Heart right ventricle (tissue), 16 donors: Measurements from ENCODE around the gene YIF1A. TPM values are rescaled to one million over a fixed set of nuclear protein-coding genes. Genes with fewer than 3 reads are reported as not detected.

ENCODE experiments used
- ATAC-seq, 8 donors: fragments of 200-7000 bp; cut with Tn5 transposase; one replicate each; pipeline ENCODE4 v1.9.1; 2020; ENCODE audit warnings: mild to moderate bottlenecking in 8 of 8, moderate library complexity in 8 of 8, moderate number of reproducible peaks in 1 of 8
- DNase-seq, 2 donors: peaks; one replicate each; pipeline ENCODE4 v3.0.0-alpha.2; 2020
- H3K27ac ChIP-seq, 10 donors: fragments of 200-600 bp; sonication (generic) in 2 of 10; one replicate each; pipeline versions ENCODE4 v1.5.0 to v1.8.0; 2020 to 2022; ENCODE audit warnings: mild to moderate bottlenecking in 3 of 10
- H3K27me3 ChIP-seq, 7 donors: fragments of 200-600 bp; one replicate each; pipeline ENCODE4 v1.8.0; 2021 to 2022; ENCODE audit warnings: mild to moderate bottlenecking in 2 of 7
- H3K36me3 ChIP-seq, 9 donors: fragments of 200-600 bp; sonication (generic) in 1 of 9; one replicate each; pipeline versions ENCODE4 v1.5.0 to v1.8.0; 2020 to 2022; ENCODE audit warnings: mild to moderate bottlenecking in 2 of 9
- H3K4me1 ChIP-seq, 9 donors: fragments of 200-600 bp; sonication (generic) in 1 of 9; one replicate each; pipeline versions ENCODE4 v1.5.0 to v1.8.0; 2020 to 2022; ENCODE audit warnings: mild to moderate bottlenecking in 4 of 9
- H3K4me3 ChIP-seq, 10 donors: fragments of 200-600 bp; sonication (generic) in 2 of 10; one replicate each; pipeline versions ENCODE4 v1.5.0 to v1.8.0; 2020 to 2022; ENCODE audit warnings: mild to moderate bottlenecking in 7 of 10, moderate library complexity in 2 of 10
- H3K9me3 ChIP-seq, 11 donors: fragments of 200-600 bp in 10 of 11; sonication (generic) in 2 of 11; one replicate each; pipeline versions ENCODE4 v1.5.0 to v1.8.0; 2013 to 2022; ENCODE audit warnings: mild to moderate bottlenecking in 2 of 11, control low read depth in 1 of 11, moderate library complexity in 1 of 11
- WGBS, 2 donors: extraction: QIAGEN DNeasy Blood & Tissue Kit; methylation state at CpG; one replicate each; pipeline ENCODE4 v1.1.7; 2013; ENCODE audit warnings: inconsistent platforms in 1 of 2; 5-methylcytosine and 5-hydroxymethylcytosine counted together
- intact Hi-C, 10 donors: fragments of 100-400 bp; cut with DNase I; formaldehyde crosslinking; loops; one replicate each; pipeline versions ENCODE4 v1.11.1 to v1.14.2; 2022
- polyA plus RNA-seq, 2 donors: library from polyadenylated mRNA; stranded (reverse); fragments of 200-250 nt; gene quantifications; one replicate each; pipeline ENCODE4 v1.2.3, GENCODE V29; 2013
- total RNA-seq, 10 donors: library from RNA; stranded (reverse); fragmentation: NEBNext Ultra II Directional in 3 of 10; extraction: Animal tissue kit (Norgen Biotek cat#: 25700) in 3 of 10; gene quantifications; one replicate each; pipeline versions ENCODE4 v1.2.1 to v1.2.4, GENCODE V29; 2021 to 2023
- TF ChIP-seq, protein P1 (sequence below), 9 donors: fragments of 200-600 bp; sonication (generic) in 2 of 9; IDR thresholded peaks; one replicate each; pipeline versions ENCODE4 v1.5.0 to v1.8.0; 2021 to 2022; ENCODE audit warnings: antibody characterized with exemption in 9 of 9, mild to moderate bottlenecking in 5 of 9, moderate library complexity in 1 of 9
- donor health status: Arrhythmogenic right ventricular cardiomyopathy.
- donor health status: ischemic (EF 13 %, LVEDD 7.1; RV severe dilation, severe dysfunction).
- donor health status: healthy with polysubstance abuse.
- donor health status: DM: no; HTN: yes; CAD: no.
- donor health status: DM: no; HTN: no; CAD: no.
- donor health status: ischemic (EF 25% LVEDD 6.9; RV normal size, moderate dysfunction).
- donor health status: ischemic (EF 25% LVEDD 5.7; RV mildly dilated, moderate dysfunction).
- donor health status: healthy.
- donor health status: DM: yes; HTN: yes; CAD: no.
- donor health status: Ischemic cardiomyopathy.
- donor health status: ischemic (EF 35%, LVEDD 5.7; RV mildly dilated, moderate dysfunction).
- donor health status: nonischemic (EF 11% LVEDD 7.7; RV severe dilation, severe dysfunction).
- donor health status: DM: yes; HTN: yes; CAD: no.
- donor health status: PGD.
- donor health status: ischemic (EF 29% LVEDD 5.4; RV normal size, mild dysfunction).
- donor health status: nonischemic (EF 23%, LVEDD 6.1; RV moderate dilation, normal function).

The YIF1A gene
- total and polyA plus RNA-seq, 12 donors = 38.3 to 168 (median 54.6) TPM

DNA sequence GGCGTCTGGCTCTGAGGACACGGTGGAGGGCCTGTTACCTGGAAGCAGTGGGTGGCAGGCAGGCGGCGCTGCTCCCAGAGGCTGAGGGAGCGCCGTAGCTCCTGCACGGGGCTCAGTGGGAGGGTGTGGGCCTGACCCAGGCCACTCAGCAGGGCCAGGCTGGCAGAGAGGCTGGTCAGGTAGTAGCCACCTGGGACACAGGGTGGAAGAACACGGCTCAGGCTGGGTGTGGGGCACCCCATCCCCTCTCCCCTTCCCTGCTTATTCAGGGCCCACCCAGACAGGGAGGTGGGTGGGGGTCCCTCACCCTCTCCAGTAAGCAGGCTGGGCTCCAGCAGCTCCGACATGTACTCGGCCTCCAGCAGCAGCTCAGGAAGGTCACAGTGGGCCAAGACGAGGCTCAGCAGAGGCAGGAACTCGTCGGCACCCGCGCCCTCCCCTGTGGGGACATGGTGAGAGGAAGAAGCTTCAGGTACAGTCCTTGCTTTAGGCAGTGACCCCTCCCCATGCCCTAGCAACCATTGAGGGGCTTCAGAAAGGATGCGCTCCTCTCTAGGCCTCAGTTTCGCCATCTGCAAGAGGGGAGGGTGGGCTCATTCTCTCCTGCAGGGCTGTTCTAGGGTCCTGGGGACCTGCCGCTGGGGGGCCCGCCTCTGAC, 44.4 kb upstream of the YIF1A start:
- DNase-seq (no peak), ATAC-seq (no peak)
- Histone ChIP-seq H3K9me3 (no peaks in the 10 kb centered on the region), H3K4me3 (no peak overlapping the region), H3K4me1 (peaks cover 14 to 37% (median 30%) of the 10 kb centered on the region in 9 donors), H3K36me3 (peaks cover 0 to 45% (median 0%) of the 10 kb centered on the region in 9 donors), H3K27me3 (no peaks in the 10 kb centered on the region), H3K27ac (no peak overlapping the region)
- TF ChIP-seq, protein P1, sequence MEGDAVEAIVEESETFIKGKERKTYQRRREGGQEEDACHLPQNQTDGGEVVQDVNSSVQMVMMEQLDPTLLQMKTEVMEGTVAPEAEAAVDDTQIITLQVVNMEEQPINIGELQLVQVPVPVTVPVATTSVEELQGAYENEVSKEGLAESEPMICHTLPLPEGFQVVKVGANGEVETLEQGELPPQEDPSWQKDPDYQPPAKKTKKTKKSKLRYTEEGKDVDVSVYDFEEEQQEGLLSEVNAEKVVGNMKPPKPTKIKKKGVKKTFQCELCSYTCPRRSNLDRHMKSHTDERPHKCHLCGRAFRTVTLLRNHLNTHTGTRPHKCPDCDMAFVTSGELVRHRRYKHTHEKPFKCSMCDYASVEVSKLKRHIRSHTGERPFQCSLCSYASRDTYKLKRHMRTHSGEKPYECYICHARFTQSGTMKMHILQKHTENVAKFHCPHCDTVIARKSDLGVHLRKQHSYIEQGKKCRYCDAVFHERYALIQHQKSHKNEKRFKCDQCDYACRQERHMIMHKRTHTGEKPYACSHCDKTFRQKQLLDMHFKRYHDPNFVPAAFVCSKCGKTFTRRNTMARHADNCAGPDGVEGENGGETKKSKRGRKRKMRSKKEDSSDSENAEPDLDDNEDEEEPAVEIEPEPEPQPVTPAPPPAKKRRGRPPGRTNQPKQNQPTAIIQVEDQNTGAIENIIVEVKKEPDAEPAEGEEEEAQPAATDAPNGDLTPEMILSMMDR (IDR thresholded peaks at IDR 0.05) = no peak
- WGBS, 2 donors = 89 to 93% methylated on average over 19 of the region's 19 CpGs
- intact Hi-C loops = loop anchor here in 1 of 10 donors (2.0 kb wide), 1 partner anchor 25 kb away; no protein-coding TSS in a partner anchor

DNA sequence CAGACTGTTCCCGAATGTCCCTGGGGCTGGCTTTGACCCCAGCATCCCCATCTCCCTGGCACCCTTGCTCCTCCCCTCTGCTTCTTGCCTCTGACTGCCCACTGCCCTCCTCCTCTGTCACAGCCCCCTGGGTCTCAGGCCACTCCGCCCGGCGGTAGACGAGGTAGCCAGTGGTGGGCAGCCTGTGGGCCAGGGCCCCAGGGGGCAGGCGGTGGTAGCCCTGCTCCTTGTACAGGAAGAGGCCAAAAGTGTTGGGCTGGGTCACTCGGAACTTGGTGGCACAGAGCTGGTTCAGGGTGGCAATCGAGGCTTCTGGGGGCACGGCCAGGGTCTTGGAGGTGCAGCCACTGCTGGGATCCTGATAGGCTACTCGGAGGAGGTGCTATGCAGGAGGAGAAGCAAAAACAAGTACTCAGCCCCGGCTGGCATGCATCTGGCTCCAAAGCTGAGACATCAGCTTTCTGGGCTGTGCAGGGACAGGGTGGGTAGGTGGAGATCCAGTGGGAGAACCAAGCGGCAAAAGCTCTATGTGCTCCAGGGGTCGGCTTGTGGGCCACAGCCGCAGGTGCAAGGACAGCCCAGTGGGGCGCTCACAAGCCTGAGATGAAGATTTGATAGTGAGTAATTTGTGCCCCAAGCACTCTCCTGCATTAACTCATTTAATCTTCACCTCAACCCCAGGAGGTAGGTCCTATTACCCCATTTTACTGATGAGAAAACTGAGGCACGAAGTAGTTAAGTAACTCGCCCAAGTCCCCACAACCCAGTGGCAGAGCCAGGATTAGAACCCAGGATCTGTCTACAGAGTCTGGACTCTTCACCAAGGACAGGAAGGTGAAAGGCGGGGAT, 43.7 kb upstream of the YIF1A start:
- no peak overlapping the region for H3K27ac ChIP-seq
- DNase-seq = no peak
- intact Hi-C loops = loop anchor here in 1 of 10 donors (2.0 kb wide), 1 partner anchor 24 kb away; no protein-coding TSS in a partner anchor
- peaks cover 19 to 45% (median 37%) of the 10 kb centered on the region in 9 donors for H3K4me1 ChIP-seq
- H3K9me3 ChIP-seq = no peaks in the 10 kb centered on the region
- TF ChIP-seq, protein P1 (IDR thresholded peaks at IDR 0.05) = no peak
- H3K4me3 ChIP-seq = no peak overlapping the region
- 79 to 83% methylated on average over 18 of the region's 18 CpGs for WGBS, 2 donors
- H3K27me3 ChIP-seq = no peaks in the 10 kb centered on the region
- peaks cover 0 to 37% (median 0%) of the 10 kb centered on the region in 9 donors for H3K36me3 ChIP-seq
- no peak for ATAC-seq

DNA sequence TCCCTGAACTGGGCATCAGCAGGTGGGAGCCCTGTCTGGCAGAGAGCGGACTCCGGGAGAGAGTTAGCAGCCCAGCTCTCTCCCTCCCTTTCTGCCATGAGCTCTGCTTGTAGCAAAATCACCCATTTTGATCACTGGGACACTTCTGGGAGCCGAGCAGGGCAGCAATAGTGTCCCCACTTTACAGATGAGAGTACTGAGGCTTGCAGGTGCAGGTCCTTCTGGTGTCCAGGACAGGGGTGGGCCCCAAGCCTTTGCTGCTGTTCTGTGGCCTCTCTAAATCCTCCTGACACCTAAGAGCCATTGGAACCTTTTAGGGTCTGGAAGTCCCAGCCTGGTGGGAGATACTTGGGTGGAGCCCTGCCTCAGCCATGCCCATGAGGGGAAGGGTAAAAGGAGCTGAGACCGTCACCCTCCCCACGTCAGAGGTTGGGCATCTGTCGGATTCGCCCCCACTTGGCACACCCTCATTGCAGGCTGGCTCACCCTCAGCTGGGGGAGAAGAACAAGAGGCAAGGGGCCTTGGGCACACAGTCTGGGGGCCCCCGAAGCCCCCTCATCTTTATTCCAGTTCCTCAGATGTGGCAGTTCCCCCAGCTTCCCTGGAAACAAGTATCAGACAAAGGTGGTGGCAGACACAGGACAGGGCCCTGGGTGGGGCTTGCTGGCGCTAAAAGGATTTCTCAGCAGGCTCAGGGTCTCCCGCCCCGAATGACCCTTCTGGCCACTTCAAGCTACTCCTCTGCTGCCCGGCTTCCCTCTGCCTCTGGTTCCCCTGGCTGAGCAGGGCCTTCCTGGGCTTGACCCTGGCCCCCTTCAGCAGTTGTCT, 42.8 kb upstream of the YIF1A start:
- H3K4me3 ChIP-seq = no peak overlapping the region
- no peak overlapping the region for H3K27ac ChIP-seq
- DNase-seq (no peak), ATAC-seq (no peak)
- 85 to 86% methylated on average over 12 of the region's 12 CpGs for whole genome bisulfite sequencing, 2 donors
- intact Hi-C loops = loop anchor here in 1 of 10 donors (2.0 kb wide), 1 partner anchor 23 kb away; no protein-coding TSS in a partner anchor
- no peaks in the 10 kb centered on the region for H3K9me3 ChIP-seq
- H3K4me1 ChIP-seq = peaks cover 22 to 46% (median 41%) of the 10 kb centered on the region in 9 donors
- TF ChIP-seq, protein P1 (IDR thresholded peaks at IDR 0.05) = no peak
- no peaks in the 10 kb centered on the region for H3K27me3 ChIP-seq
- H3K36me3 ChIP-seq = peaks cover 0 to 29% (median 0%) of the 10 kb centered on the region in 9 donors

DNA sequence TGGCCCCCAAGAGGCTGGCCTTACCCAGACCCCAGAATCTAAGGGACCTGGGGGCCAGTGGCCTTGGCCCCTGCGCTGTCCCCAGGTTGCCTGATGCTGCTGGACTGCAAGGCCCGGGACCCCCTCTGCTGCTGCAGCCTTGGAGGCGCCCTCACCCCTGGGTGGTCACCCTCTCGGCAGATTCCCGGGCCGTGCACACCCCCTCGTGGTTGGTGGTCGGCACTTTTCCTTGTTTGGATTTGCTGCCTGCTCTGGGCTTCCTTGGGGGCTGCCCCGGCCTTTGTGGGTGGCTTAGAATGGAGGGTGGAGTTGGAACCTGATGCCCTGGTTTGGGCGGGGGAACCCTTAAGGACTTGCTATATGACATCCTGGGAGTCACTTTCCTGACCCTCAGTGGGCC, 42.0 kb upstream of the YIF1A start:
- 61 to 65% methylated on average over 10 of the region's 10 CpGs for WGBS, 2 donors
- no peak overlapping the region for H3K27ac ChIP-seq
- no peak overlapping the region for H3K4me3 ChIP-seq
- ATAC-seq (no peak), DNase-seq (no peak)
- peaks cover 0 to 29% (median 0%) of the 10 kb centered on the region in 9 donors for H3K36me3 ChIP-seq
- intact Hi-C loops = no loop called here
- H3K4me1 ChIP-seq = peaks cover 23 to 46% (median 41%) of the 10 kb centered on the region in 9 donors
- no peaks in the 10 kb centered on the region for H3K9me3 ChIP-seq
- TF ChIP-seq, protein P1 (IDR thresholded peaks at IDR 0.05) = no peak
- no peaks in the 10 kb centered on the region for H3K27me3 ChIP-seq
